GM12892 (cell line): ENCODE results near the gene NTSR1.

Experiments used
- POLR2A ChIP-seq: IDR thresholded peaks from 2 replicates; pipeline ENCODE4 v1.6.1; 2011; ENCODE audit warnings: low read depth, low read length, control low read depth
- POLR2AphosphoS5 ChIP-seq: IDR thresholded peaks from 2 replicates; pipeline ENCODE4 v1.6.1; 2011; ENCODE audit warnings: low read depth, low read length, control low read depth

DNA sequence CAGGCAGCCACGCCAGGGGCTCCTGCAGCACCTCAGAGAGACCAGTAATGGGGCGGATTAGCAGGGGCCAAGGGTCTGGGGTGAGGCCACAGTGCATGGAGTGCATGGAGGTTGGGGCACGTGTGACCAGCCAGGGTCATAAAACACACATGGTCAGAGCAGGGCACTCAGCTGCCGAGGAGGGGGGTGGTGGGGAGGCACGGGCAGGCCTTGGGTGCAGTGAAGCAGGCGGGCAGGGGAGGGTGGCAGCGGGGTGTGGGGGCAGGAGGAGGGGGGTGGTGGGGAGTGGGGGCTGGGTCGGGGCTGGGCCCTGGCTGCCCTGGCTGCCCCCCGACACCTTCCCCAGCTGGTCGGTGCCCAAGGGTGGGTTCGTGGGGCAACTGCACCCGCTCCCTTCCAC is 23.7 kb upstream of the NTSR1 start:
- TF ChIP-seq POLR2A = no peak
- TF ChIP-seq POLR2AphosphoS5 = no peak
